Testis (tissue), 3 donors: ENCODE measurements around the gene KLF3. TPM values are rescaled to one million over a fixed set of nuclear protein-coding genes. Genes with fewer than 3 reads are reported as not detected.
"Not testable (repeated sequence)": the region's sequence is repeated elsewhere in the genome, so short reads cannot be mapped to it uniquely, and the experiment has no call there.

Source experiments
- DNase-seq: peaks from one replicate; pipeline ENCODE4 v3.0.0-alpha.2; 2019
- H3K27ac ChIP-seq, 2 donors: fragments of 200-600 bp; sonication (generic); one replicate each; pipeline ENCODE4 v1.5.1; 2019
- H3K27me3 ChIP-seq: fragments of 200-600 bp; sonication (generic); one replicate; pipeline ENCODE4 v1.5.1; 2019
- H3K36me3 ChIP-seq: fragments of 200-600 bp; sonication (generic); one replicate; pipeline ENCODE4 v1.5.1; 2017; ENCODE audit warnings: low read depth; ENCODE audit errors: missing control alignments
- H3K4me1 ChIP-seq: fragments of 200-600 bp; sonication (generic); one replicate; pipeline ENCODE4 v1.5.1; 2019
- H3K4me3 ChIP-seq, 2 donors: fragments of 200-600 bp; sonication (generic); one replicate each; pipeline ENCODE4 v1.5.1; 2017 to 2019
- H3K9me3 ChIP-seq: fragments of 200-600 bp; sonication (generic); one replicate; pipeline ENCODE4 v1.5.1; 2017
- POLR2A ChIP-seq: fragments of 450-650 bp; IDR thresholded peaks from one replicate; pipeline ENCODE4 v1.6.1; 2017; ENCODE audit warnings: antibody characterized with exemption, mild to moderate bottlenecking, moderate library complexity
- WGBS, 2 donors: methylation state at CpG; one replicate each; pipeline ENCODE4 v1.1.5; 2018; 5-methylcytosine and 5-hydroxymethylcytosine counted together
- intact Hi-C: fragments of 100-400 bp; cut with DNase I; formaldehyde crosslinking; loops from one replicate; pipeline ENCODE4 v1.15.1; 2023; ENCODE audit warnings: low total_unique reads
- polyA plus RNA-seq: library from polyadenylated mRNA; stranded (reverse); fragments of 350-450 nt; fragmentation: Illumina TruSeq; extraction: RNeasy Lipid Tissue Mini Kit (QIAGEN cat#74804); gene quantifications from one replicate; pipeline ENCODE4 v1.2.3, GENCODE V29; 2014; ENCODE audit warnings: low read depth, low replicate concordance; ENCODE audit not compliant: insufficient read depth
- total RNA-seq, 2 donors: library from RNA; depleted of rRNA; stranded (reverse); fragments of >200 nt; gene quantifications; one replicate each; pipeline ENCODE4 v1.2.3, GENCODE V29; 2016
- TF ChIP-seq, protein P1 (sequence below), 3 experiments: fragments of 450-650 bp in 2 of 3; fragments of 200-600 bp in 1 of 3; sonication (generic) in 1 of 3; IDR thresholded peaks; one replicate each; pipeline ENCODE4 v1.5.1; 2016 to 2019; ENCODE audit warnings: antibody characterized with exemption in 3 of 3, mild to moderate bottlenecking in 2 of 3, moderate library complexity in 1 of 3

Gene KLF3
- total and polyA plus RNA-seq, 3 donors from 2014 or later = 16.4 to 24.6 (median 21.2) TPM

DNA sequence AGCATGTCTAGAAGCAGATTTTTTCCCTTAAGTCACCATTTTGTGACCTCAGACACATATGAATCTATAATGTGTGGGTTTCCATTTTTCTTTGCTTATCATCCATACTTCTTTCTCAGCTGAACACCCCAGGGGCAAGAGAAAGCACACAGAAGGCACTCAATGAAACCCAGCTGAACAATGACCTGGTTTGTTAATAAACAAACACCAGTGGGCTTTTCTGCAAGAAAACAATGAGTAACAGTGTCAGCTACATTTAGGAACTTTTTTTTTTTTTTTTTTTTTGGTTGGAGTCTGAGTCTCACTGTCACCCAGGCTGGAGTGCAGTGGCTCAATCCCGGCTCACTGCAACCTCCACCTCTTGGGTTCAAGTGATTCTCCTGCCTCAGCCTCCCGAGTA, 40.7 kb upstream of the KLF3 start:
- WGBS, 2 donors = 92 to 94% methylated on average over 2 of the region's 2 CpGs
- Histone ChIP-seq H3K4me3 (no peak overlapping the region), H3K9me3 (no peaks in the 10 kb centered on the region), H3K36me3 (no peaks in the 10 kb centered on the region), H3K27ac (no peak overlapping the region), H3K27me3 (no peaks in the 10 kb centered on the region), H3K4me1 (no peaks in the 10 kb centered on the region)
- intact Hi-C loops = no loop called here
- TF ChIP-seq, protein P1, sequence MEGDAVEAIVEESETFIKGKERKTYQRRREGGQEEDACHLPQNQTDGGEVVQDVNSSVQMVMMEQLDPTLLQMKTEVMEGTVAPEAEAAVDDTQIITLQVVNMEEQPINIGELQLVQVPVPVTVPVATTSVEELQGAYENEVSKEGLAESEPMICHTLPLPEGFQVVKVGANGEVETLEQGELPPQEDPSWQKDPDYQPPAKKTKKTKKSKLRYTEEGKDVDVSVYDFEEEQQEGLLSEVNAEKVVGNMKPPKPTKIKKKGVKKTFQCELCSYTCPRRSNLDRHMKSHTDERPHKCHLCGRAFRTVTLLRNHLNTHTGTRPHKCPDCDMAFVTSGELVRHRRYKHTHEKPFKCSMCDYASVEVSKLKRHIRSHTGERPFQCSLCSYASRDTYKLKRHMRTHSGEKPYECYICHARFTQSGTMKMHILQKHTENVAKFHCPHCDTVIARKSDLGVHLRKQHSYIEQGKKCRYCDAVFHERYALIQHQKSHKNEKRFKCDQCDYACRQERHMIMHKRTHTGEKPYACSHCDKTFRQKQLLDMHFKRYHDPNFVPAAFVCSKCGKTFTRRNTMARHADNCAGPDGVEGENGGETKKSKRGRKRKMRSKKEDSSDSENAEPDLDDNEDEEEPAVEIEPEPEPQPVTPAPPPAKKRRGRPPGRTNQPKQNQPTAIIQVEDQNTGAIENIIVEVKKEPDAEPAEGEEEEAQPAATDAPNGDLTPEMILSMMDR (IDR thresholded peaks at IDR 0.05) = no peak
- TF ChIP-seq POLR2A = no peak
- no peak for DNase-seq

DNA sequence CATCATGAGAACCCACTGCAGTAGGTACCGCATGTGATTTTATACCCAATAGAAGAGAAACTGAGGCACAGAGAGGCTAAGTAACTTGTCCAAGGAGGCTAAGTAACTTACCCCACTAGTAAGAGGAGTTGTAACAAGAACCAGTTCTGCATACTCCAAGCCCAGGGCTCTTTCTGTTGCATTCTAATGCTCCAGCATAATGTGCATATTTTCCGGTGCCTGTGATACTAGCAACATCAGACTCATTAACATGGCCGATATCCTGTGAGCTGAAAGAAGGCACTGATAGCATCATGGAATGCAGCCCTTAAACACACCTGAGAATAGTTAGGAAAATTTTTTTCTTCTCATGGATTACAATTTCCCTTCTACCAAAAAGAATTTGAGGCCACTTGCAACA, 39.7 kb upstream of the KLF3 start:
- no peaks in the 10 kb centered on the region for H3K36me3 ChIP-seq
- 90 to 99% methylated on average over 3 of the region's 3 CpGs for WGBS, 2 donors
- intact Hi-C loops = no loop called here
- no peaks in the 10 kb centered on the region for H3K4me1 ChIP-seq
- H3K27me3 ChIP-seq = no peaks in the 10 kb centered on the region
- H3K4me3 ChIP-seq = no peak overlapping the region
- no peak for DNase-seq
- H3K9me3 ChIP-seq = no peaks in the 10 kb centered on the region
- H3K27ac ChIP-seq = no peak overlapping the region
- TF ChIP-seq, protein P1 (IDR thresholded peaks at IDR 0.05) = no peak
- TF ChIP-seq POLR2A = no peak

DNA sequence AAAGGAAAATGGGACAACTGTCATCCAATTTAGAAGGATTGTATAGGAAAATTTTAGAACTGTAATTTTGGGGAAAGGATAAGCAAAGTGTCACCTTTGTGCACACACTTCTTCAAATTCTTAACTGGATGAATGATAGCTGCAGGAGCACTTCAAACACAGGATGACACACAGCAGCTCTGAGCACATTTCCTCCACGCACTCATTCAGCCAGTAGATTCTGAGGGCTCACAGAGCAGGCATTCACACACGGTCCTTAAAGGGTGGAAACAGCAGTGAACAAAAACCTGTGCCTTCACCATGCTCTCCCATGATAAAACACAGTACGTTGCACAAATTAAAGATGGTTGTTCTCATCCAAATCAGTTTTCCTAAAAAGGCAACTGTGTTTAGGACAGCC, 38.5 kb upstream of the KLF3 start:
- Histone ChIP-seq H3K27me3 (no peaks in the 10 kb centered on the region), H3K4me1 (no peaks in the 10 kb centered on the region), H3K36me3 (no peaks in the 10 kb centered on the region), H3K4me3 (no peak overlapping the region), H3K9me3 (no peaks in the 10 kb centered on the region), H3K27ac (no peak overlapping the region)
- WGBS, 2 donors = 68 to 76% methylated on average over 3 of the region's 3 CpGs
- no peak for DNase-seq
- no peak for TF ChIP-seq POLR2A
- TF ChIP-seq, protein P1 (IDR thresholded peaks at IDR 0.05) = no peak
- intact Hi-C loops = no loop called here

DNA sequence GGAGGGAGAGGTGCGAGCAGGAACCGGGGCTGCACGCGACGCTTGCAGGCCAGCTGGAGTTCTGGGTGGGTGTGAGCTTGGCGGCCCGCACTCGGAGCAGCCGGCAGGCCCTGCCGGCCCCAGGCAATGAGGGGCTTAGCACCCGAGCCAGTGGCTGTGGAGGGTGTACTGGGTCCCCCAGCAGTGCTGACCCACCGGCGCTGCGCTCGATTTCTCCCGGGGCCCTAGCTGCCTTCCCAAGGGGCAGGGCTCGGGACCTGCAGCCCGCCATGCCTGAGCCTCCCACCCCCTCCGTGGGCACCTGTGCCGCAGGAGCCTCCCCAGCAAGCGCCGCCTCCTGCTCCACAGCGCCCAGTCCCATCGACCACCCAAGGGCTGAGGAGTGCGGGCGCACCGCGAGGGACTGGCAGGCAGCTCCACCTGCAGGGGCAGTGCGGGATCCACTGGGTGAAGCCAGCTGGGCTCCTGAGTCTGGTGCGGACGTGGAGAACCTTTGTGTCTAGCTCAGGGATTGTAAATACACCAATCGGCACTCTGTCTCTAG, 37.0 kb upstream of the KLF3 start:
- DNase-seq = peak; percentile 22
- peak overlapping the region; percentile 18 to 29 for H3K4me3 ChIP-seq
- H3K27ac ChIP-seq, H3K4me1 ChIP-seq, H3K27me3 ChIP-seq, H3K9me3 ChIP-seq, H3K36me3 ChIP-seq, intact Hi-C loops: not testable (repeated sequence)
- 75 to 84% methylated on average over 4 to 31 of the region's 32 CpGs for WGBS, 2 donors

DNA sequence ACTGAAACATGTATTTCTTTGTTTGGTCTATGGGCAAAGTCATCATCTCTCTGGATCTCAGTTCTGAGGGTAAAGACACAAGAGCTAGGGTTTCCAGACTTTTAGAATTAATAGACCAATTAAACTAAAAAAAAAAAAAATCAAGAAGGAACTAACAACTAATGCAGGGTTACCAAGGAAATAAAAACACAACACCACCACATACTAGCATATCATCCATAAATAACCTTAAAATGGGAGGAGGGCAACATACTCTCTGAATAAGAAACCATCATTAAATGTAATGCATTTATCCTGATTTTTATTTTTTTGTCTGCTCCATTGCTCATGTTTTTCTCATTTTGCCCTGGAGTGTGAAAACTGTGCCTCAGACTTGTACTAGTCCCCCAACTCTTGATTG, 33.5 kb upstream of the KLF3 start:
- Histone ChIP-seq H3K27ac (no peak overlapping the region), H3K9me3 (no peaks in the 10 kb centered on the region), H3K36me3 (no peaks in the 10 kb centered on the region), H3K4me3 (no peak overlapping the region), H3K27me3 (no peaks in the 10 kb centered on the region), H3K4me1 (no peaks in the 10 kb centered on the region)
- no peak for DNase-seq
- TF ChIP-seq, protein P1 (IDR thresholded peaks at IDR 0.05) = no peak
- no peak for TF ChIP-seq POLR2A
- intact Hi-C loops = no loop called here
